Measurements from ENCODE around the gene ARHGAP28. TPM values are rescaled to one million over a fixed set of nuclear protein-coding genes. Genes with fewer than 3 reads are reported as not detected.

The ARHGAP28 gene
- total and polyA plus RNA-seq, 10 of the 15 experiments (the other 5 are each of a cell fraction or from before 2014, with no cell fraction given): not detected

DNA sequence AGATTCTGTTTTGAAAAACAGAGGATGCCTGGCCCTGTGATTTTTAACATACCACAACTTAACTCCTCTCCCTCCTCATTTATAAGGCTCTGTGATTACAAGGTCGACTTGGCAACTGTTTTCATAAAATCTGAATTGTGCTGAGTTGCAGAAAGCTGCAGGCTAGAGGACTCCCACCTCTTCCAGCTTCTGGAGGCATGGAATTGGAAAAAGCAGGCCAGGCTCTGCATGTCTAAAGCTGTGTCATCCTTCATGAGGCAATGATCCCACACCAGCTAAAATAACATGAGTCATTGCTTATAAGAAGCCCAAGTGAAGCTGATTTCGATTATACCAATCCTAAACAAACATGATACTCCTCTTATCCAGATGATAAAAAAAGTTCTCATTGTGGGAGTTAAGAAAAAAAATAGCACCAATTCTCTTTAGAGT lies 11.7 kb downstream of the ARHGAP28 start:
- H4K20me1 ChIP-seq (ENCODE audit: control insufficient read depth, insufficient read depth): no peaks in the 10 kb centered on the region
- H3K27ac ChIP-seq (ENCODE audit: control insufficient read depth, insufficient read depth): no peak overlapping the region
- H3K79me2 ChIP-seq (ENCODE audit: control insufficient read depth, insufficient read depth, low read length): no peaks in the 10 kb centered on the region
- H3K36me3 ChIP-seq (ENCODE audit: control insufficient read depth in 2 of 2, insufficient read depth in 2 of 2, low read length in 1 of 2): no peaks in the 10 kb centered on the region
- H3K9me3 ChIP-seq (replicated peaks; ENCODE audit: control insufficient read depth, insufficient read depth, low read length): no peaks in the 10 kb centered on the region
- ATAC-seq (no peak), DNase-seq (ENCODE audit: low read depth, low spot score) (no peak), FAIRE-seq (no peak)
- H3K4me3 ChIP-seq: no peak overlapping the region
- H3K27me3 ChIP-seq (replicated peaks in 1 of 2; ENCODE audit: control insufficient read depth in 2 of 2, insufficient read depth in 2 of 2, low read length in 1 of 2): no peaks in the 10 kb centered on the region
- in situ Hi-C loops (cut with MboI) (no loop called here), intact Hi-C loops (cut with micrococcal nuclease; ENCODE audit: unreplicated experiment) (loop anchor here (10.0 kb wide), 1 partner anchor 196 kb away; no protein-coding TSS in a partner anchor)
- TF ChIP-seq PML (IDR thresholded peaks at IDR 0.05; ENCODE audit: low read length): no peak
- no peak for TF ChIP-seq TBL1XR1 (IDR thresholded peaks at IDR 0.05; ENCODE audit: low read depth, low read length)
- TF ChIP-seq ZSCAN29 (IDR thresholded peaks at IDR 0.05): no peak
- TF ChIP-seq MEF2A (IDR thresholded peaks at IDR 0.05; ENCODE audit: insufficient read depth, low read depth, low read length): no peak
- TF ChIP-seq CHD2 (IDR thresholded peaks at IDR 0.05; ENCODE audit: borderline replicate concordance, low read depth, low read length): no peak
- TF ChIP-seq ZNF622 (IDR thresholded peaks at IDR 0.05): no peak
- no peak for TF ChIP-seq CBFB (IDR thresholded peaks at IDR 0.05; ENCODE audit: low read depth)
- no peak for TF ChIP-seq TCF3 (IDR thresholded peaks at IDR 0.05; ENCODE audit: borderline replicate concordance, insufficient read depth, low read depth, low read length)
- TF ChIP-seq STAT3 (IDR thresholded peaks at IDR 0.05; ENCODE audit: low read depth, low read length): no peak
- TF ChIP-seq LARP7 (IDR thresholded peaks at IDR 0.05): no peak
- no peak for TF ChIP-seq KLF5 (IDR thresholded peaks at IDR 0.05; ENCODE audit: partially characterized antibody)
- TF ChIP-seq, protein P1, sequence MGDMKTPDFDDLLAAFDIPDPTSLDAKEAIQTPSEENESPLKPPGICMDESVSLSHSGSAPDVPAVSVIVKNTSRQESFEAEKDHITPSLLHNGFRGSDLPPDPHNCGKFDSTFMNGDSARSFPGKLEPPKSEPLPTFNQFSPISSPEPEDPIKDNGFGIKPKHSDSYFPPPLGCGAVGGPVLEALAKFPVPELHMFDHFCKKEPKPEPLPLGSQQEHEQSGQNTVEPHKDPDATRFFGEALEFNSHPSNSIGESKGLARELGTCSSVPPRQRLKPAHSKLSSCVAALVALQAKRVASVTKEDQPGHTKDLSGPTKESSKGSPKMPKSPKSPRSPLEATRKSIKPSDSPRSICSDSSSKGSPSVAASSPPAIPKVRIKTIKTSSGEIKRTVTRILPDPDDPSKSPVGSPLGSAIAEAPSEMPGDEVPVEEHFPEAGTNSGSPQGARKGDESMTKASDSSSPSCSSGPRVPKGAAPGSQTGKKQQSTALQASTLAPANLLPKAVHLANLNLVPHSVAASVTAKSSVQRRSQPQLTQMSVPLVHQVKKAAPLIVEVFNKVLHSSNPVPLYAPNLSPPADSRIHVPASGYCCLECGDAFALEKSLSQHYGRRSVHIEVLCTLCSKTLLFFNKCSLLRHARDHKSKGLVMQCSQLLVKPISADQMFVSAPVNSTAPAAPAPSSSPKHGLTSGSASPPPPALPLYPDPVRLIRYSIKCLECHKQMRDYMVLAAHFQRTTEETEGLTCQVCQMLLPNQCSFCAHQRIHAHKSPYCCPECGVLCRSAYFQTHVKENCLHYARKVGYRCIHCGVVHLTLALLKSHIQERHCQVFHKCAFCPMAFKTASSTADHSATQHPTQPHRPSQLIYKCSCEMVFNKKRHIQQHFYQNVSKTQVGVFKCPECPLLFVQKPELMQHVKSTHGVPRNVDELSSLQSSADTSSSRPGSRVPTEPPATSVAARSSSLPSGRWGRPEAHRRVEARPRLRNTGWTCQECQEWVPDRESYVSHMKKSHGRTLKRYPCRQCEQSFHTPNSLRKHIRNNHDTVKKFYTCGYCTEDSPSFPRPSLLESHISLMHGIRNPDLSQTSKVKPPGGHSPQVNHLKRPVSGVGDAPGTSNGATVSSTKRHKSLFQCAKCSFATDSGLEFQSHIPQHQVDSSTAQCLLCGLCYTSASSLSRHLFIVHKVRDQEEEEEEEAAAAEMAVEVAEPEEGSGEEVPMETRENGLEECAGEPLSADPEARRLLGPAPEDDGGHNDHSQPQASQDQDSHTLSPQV (IDR thresholded peaks at IDR 0.05): no peak
- TF ChIP-seq, protein P2, sequence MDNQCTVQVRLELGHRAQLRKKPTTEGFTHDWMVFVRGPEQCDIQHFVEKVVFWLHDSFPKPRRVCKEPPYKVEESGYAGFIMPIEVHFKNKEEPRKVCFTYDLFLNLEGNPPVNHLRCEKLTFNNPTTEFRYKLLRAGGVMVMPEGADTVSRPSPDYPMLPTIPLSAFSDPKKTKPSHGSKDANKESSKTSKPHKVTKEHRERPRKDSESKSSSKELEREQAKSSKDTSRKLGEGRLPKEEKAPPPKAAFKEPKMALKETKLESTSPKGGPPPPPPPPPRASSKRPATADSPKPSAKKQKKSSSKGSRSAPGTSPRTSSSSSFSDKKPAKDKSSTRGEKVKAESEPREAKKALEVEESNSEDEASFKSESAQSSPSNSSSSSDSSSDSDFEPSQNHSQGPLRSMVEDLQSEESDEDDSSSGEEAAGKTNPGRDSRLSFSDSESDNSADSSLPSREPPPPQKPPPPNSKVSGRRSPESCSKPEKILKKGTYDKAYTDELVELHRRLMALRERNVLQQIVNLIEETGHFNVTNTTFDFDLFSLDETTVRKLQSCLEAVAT (IDR thresholded peaks at IDR 0.05): no peak
- TF ChIP-seq EGR1 (IDR thresholded peaks at IDR 0.05; ENCODE audit: borderline replicate concordance in 1 of 2, low read depth in 2 of 2, low read length in 2 of 2): no peak
- TF ChIP-seq, protein P3, sequence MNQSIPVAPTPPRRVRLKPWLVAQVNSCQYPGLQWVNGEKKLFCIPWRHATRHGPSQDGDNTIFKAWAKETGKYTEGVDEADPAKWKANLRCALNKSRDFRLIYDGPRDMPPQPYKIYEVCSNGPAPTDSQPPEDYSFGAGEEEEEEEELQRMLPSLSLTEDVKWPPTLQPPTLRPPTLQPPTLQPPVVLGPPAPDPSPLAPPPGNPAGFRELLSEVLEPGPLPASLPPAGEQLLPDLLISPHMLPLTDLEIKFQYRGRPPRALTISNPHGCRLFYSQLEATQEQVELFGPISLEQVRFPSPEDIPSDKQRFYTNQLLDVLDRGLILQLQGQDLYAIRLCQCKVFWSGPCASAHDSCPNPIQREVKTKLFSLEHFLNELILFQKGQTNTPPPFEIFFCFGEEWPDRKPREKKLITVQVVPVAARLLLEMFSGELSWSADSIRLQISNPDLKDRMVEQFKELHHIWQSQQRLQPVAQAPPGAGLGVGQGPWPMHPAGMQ (IDR thresholded peaks at IDR 0.05; ENCODE audit: borderline replicate concordance): no peak
- TF ChIP-seq CBX3 (IDR thresholded peaks at IDR 0.05; ENCODE audit: borderline replicate concordance, low read depth): no peak
- TF ChIP-seq SREBF1 (IDR thresholded peaks at IDR 0.05; ENCODE audit: low read length): no peak
- TF ChIP-seq CREB1 (IDR thresholded peaks at IDR 0.05; ENCODE audit: low read depth): no peak
- TF ChIP-seq MXI1 (IDR thresholded peaks at IDR 0.05; ENCODE audit: low read depth, low read length): no peak
- no peak for TF ChIP-seq MEF2B (IDR thresholded peaks at IDR 0.05; ENCODE audit: partially characterized antibody, poor library complexity, severe bottlenecking)
- POLR2A ChIA-PET: no interaction called here
- SMC1A ChIA-PET (ENCODE audit: uncharacterized antibody, unreplicated experiment): interaction anchor here (0.7 kb wide), 1 partner anchor 1153 kb away, joined by 3 read pairs; no protein-coding TSS in a partner anchor
- H3K4me1 ChIP-seq (ENCODE audit: control insufficient read depth, insufficient read depth, low read length): no peaks in the 10 kb centered on the region
- WGBS (ENCODE audit: insufficient coverage, insufficient replicate concordance, low lambda C conversion rate, missing lambda C conversion rate): 0% methylated on average over 2 of the region's 2 CpGs
- BruUV-seq (replicated peaks): no TSS peak
- no peak overlapping the region for H3K9ac ChIP-seq (ENCODE audit: control insufficient read depth, insufficient read depth, low read length)
- H2AFZ ChIP-seq (ENCODE audit: control insufficient read depth, low read depth, low read length): no peak overlapping the region
- RAD21 ChIA-PET (ENCODE audit: unreplicated experiment): no interaction called here
- H3K4me2 ChIP-seq (ENCODE audit: control insufficient read depth, insufficient read depth): no peak overlapping the region
- CTCF ChIA-PET: no interaction called here
